BJ (cell line): ENCODE results near the gene TCF4. TPM values are rescaled to one million over a fixed set of nuclear protein-coding genes. Genes with fewer than 3 reads are reported as not detected.

Experiments
- CTCF ChIA-PET: fragments of 350-600 bp; formaldehyde crosslinking; extraction: SDS; loops from one replicate; lab custom pipeline; 2021; ENCODE audit warnings: antibody characterized with exemption, inconsistent platforms; lab: Yijun Ruan, JAX
- POLR2A ChIA-PET: fragments of 300-600 bp; sonication (Branson Sonifier 250); formaldehyde crosslinking; extraction: SDS; loops from one replicate; lab custom pipeline; 2021; ENCODE audit warnings: antibody characterized with exemption; lab: Charles Lee
- DNase-seq: peaks from one replicate; pipeline ENCODE4 v3.0.0-alpha.2; 2011; ENCODE audit warnings: low read depth
- H3K27me3 ChIP-seq: 2 replicates; pipeline ENCODE4 v1.6.0; 2011; ENCODE audit warnings: low read length; ENCODE audit not compliant: control insufficient read depth, insufficient read depth
- H3K36me3 ChIP-seq: 2 replicates; pipeline ENCODE4 v1.5.1; 2011; ENCODE audit warnings: low read length; ENCODE audit not compliant: control insufficient read depth, insufficient read depth
- H3K4me3 ChIP-seq: 2 replicates; pipeline ENCODE4 v1.5.1; 2011; ENCODE audit warnings: low read depth, mild to moderate bottlenecking, control low read depth, low read length
- polyA plus RNA-seq: library from polyadenylated mRNA; depleted of rRNA; stranded (reverse); fragments of >200 nt; gene quantifications from 2 replicates; pipeline ENCODE4 v1.2.3, GENCODE V29; 2011
- TF ChIP-seq, protein P1 (sequence below): IDR thresholded peaks from 2 replicates; pipeline ENCODE4 v1.5.1; 2011; ENCODE audit warnings: low read depth, mild to moderate bottlenecking, control low read depth, inconsistent platforms, low read length, moderate library complexity; ENCODE audit not compliant: insufficient read depth

The TCF4 gene
- polyA plus RNA-seq, 1 experiment = 65.8 TPM

- ChIA-PET POLR2A (no interaction called here), CTCF (no interaction called here)
- H3K4me3 ChIP-seq = no peak overlapping the region
- TF ChIP-seq, protein P1, sequence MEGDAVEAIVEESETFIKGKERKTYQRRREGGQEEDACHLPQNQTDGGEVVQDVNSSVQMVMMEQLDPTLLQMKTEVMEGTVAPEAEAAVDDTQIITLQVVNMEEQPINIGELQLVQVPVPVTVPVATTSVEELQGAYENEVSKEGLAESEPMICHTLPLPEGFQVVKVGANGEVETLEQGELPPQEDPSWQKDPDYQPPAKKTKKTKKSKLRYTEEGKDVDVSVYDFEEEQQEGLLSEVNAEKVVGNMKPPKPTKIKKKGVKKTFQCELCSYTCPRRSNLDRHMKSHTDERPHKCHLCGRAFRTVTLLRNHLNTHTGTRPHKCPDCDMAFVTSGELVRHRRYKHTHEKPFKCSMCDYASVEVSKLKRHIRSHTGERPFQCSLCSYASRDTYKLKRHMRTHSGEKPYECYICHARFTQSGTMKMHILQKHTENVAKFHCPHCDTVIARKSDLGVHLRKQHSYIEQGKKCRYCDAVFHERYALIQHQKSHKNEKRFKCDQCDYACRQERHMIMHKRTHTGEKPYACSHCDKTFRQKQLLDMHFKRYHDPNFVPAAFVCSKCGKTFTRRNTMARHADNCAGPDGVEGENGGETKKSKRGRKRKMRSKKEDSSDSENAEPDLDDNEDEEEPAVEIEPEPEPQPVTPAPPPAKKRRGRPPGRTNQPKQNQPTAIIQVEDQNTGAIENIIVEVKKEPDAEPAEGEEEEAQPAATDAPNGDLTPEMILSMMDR = no peak
- no peaks in the 10 kb centered on the region for H3K36me3 ChIP-seq
- peak; percentile 35 for DNase-seq
- no peaks in the 10 kb centered on the region for H3K27me3 ChIP-seq
These were observed 48.8 kb downstream of the TCF4 start for GRCh38 chr18:55539240-55539639.

DNA sequence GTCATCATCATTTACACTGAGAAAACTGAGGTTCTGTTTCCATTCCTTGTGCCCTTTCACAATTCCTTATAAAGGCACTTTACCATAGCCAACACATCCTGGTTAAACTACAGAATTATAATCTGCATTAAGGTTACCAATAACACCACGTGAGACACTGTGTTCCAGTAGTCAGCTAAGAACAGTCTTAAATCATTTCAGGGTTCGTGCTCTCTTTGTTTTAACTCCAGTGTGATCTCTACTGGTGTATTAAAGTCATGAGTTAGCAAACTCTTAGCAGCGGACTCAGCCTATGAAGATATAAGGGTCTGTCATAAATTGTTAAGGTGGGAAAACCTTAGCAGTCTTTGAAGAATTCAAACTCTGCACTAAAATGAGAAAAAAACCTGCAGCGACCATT, 53.0 kb downstream of the TCF4 start:
- ChIA-PET POLR2A (no interaction called here), CTCF (no interaction called here)
- no peak overlapping the region for H3K4me3 ChIP-seq
- no peak for DNase-seq
- no peaks in the 10 kb centered on the region for H3K36me3 ChIP-seq
- TF ChIP-seq, protein P1 = no peak
- no peaks in the 10 kb centered on the region for H3K27me3 ChIP-seq

DNA sequence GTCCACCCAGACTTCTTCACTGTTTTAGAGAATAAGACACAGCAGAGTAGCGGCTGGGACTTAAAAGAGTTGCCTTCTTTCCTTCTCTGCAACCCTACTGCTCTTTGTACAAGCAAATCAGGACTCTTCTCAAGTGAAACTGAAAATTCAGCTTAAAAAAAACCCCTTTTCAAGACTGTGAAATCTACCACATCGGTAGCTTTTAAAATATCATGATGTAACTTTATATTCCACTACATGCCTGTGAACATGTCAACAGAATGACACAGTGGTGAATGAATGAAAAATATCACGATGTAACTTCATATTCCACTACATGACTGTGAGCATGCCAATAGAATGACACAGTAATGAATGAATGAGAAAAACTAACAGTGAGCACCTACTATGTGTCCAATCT, 53.4 kb downstream of the TCF4 start:
- Histone ChIP-seq H3K4me3 (no peak overlapping the region), H3K36me3 (no peaks in the 10 kb centered on the region), H3K27me3 (no peaks in the 10 kb centered on the region)
- ChIA-PET POLR2A (no interaction called here), CTCF (no interaction called here)
- DNase-seq = no peak
- TF ChIP-seq, protein P1 = no peak

GRCh38 chr18:55530166-55530565, 57.8 kb downstream of the TCF4 start:
- no peak overlapping the region for H3K4me3 ChIP-seq
- ChIA-PET CTCF (no interaction called here), POLR2A (no interaction called here)
- H3K36me3 ChIP-seq = no peaks in the 10 kb centered on the region
- DNase-seq = no peak
- TF ChIP-seq, protein P1 = no peak
- no peaks in the 10 kb centered on the region for H3K27me3 ChIP-seq

GRCh38 chr18:55529581-55529980, 58.4 kb downstream of the TCF4 start:
- Histone ChIP-seq H3K4me3 (no peak overlapping the region), H3K27me3 (no peaks in the 10 kb centered on the region), H3K36me3 (no peaks in the 10 kb centered on the region)
- TF ChIP-seq, protein P1 = no peak
- no peak for DNase-seq
- POLR2A ChIA-PET = no interaction called here
- CTCF ChIA-PET = no interaction called here
